Mesothelial cell of epicardium (in vitro differentiated cells): ENCODE measurements around the gene SMPD3. TPM values are rescaled to one million over a fixed set of nuclear protein-coding genes. Genes with fewer than 3 reads are reported as not detected.

Experiments
- DNase-seq, 2 experiments: peaks; one replicate each; pipeline ENCODE4 v3.0.0; 2021; ENCODE audit warnings: low spot score in 2 of 2; ENCODE audit not compliant: unreplicated experiment in 2 of 2
- H3K27ac Mint-ChIP-seq: 2 replicates; pipeline ENCODE4 v1.8.0; 2021; ENCODE audit warnings: mixed read lengths
- H3K27me3 Mint-ChIP-seq: 2 replicates; pipeline ENCODE4 v1.8.0; 2021; ENCODE audit warnings: low read depth, mixed read lengths
- H3K36me3 Mint-ChIP-seq: 2 replicates; pipeline ENCODE4 v1.8.0; 2021; ENCODE audit warnings: mixed read lengths
- H3K4me1 Mint-ChIP-seq: 2 replicates; pipeline ENCODE4 v1.8.0; 2021; ENCODE audit warnings: mixed read lengths
- H3K4me3 Mint-ChIP-seq: 2 replicates; pipeline ENCODE4 v1.8.0; 2021; ENCODE audit warnings: mild to moderate bottlenecking, moderate library complexity, mixed read lengths
- H3K9me3 Mint-ChIP-seq: 2 replicates; pipeline ENCODE4 v1.8.0; 2021; ENCODE audit warnings: mixed read lengths
- total RNA-seq: library from RNA; stranded (reverse); gene quantifications from 3 replicates; pipeline ENCODE4 v1.2.1, GENCODE V29; 2021
- TF ChIP-seq, protein P1 (sequence below): fragments of 200-600 bp; sonication (generic); IDR thresholded peaks from one replicate; pipeline ENCODE4 v1.5.0; 2021; ENCODE audit warnings: antibody characterized with exemption; ENCODE audit not compliant: unreplicated experiment

The SMPD3 gene
- total RNA-seq, 1 donor from 2014 or later = 0.20 TPM

DNA sequence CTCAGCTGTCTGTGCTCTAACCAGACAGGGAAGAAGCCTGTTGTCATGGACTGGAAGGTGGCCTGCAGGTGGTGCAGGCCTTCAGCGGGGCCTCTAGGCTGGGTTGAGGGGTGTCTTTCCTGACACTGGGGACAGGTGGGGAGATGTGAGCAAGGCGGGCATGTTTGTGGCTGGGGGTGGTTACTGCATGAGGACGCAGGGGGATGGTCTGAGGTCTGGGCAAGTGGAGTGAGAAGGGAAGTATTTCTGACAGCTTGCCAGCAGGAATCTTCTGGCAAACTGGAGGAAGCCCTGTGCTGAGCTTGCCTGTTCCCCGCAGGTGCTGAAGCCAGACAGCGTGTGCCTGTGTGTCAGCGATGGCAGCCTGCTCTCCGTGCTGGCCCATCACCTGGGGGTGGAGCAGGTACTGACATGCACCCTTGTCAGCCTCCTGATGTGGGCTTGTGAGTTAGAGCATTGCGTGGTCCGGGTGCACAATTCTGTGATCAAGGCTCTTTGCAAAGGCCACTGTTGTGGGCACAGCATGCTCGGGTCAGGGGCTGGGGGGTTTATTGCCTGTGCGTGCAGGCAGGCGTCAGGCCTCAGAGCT is 101.3 kb downstream of the SMPD3 start:
- H3K27me3 Mint-ChIP-seq = no peaks in the 10 kb centered on the region
- no peaks in the 10 kb centered on the region for H3K4me1 Mint-ChIP-seq
- H3K9me3 Mint-ChIP-seq = no peaks in the 10 kb centered on the region
- H3K36me3 Mint-ChIP-seq = peaks cover 41% of the 10 kb centered on the region
- H3K4me3 Mint-ChIP-seq = no peak overlapping the region
- TF ChIP-seq, protein P1, sequence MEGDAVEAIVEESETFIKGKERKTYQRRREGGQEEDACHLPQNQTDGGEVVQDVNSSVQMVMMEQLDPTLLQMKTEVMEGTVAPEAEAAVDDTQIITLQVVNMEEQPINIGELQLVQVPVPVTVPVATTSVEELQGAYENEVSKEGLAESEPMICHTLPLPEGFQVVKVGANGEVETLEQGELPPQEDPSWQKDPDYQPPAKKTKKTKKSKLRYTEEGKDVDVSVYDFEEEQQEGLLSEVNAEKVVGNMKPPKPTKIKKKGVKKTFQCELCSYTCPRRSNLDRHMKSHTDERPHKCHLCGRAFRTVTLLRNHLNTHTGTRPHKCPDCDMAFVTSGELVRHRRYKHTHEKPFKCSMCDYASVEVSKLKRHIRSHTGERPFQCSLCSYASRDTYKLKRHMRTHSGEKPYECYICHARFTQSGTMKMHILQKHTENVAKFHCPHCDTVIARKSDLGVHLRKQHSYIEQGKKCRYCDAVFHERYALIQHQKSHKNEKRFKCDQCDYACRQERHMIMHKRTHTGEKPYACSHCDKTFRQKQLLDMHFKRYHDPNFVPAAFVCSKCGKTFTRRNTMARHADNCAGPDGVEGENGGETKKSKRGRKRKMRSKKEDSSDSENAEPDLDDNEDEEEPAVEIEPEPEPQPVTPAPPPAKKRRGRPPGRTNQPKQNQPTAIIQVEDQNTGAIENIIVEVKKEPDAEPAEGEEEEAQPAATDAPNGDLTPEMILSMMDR = no peak
- no peak for DNase-seq
- H3K27ac Mint-ChIP-seq = no peak overlapping the region

GRCh38 chr16:68345958-68346635 is 102.2 kb downstream of the SMPD3 start:
- Mint-ChIP-seq H3K4me1 (no peaks in the 10 kb centered on the region), H3K36me3 (peaks cover 43% of the 10 kb centered on the region), H3K27ac (no peak overlapping the region), H3K9me3 (no peaks in the 10 kb centered on the region), H3K4me3 (no peak overlapping the region), H3K27me3 (no peaks in the 10 kb centered on the region)
- DNase-seq = no peak
- TF ChIP-seq, protein P1 = no peak

GRCh38 chr16:68345351-68345810 is 102.9 kb downstream of the SMPD3 start:
- peaks cover 46% of the 10 kb centered on the region for H3K36me3 Mint-ChIP-seq

DNA sequence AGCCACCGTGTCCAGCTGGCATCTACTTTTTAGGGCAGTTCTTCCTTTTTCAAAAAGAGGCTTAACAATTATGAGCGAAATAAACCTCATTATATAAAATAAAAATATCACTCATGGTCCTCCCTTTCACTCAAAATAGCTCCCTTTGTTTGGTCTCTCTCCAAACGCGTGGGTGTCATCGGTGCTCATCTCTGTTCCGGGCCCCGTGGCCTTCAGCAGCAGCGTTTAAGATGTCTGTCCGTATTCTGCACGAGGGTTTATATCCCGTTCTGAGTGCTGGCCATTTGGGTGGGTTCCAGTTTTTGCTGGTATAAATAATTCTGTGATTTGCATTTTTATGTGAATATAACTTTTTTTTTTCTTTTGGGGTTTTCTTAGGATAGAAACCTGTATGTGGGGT is 104.1 kb downstream of the SMPD3 start:
- no peaks in the 10 kb centered on the region for H3K4me1 Mint-ChIP-seq
- no peaks in the 10 kb centered on the region for H3K9me3 Mint-ChIP-seq
- no peaks in the 10 kb centered on the region for H3K27me3 Mint-ChIP-seq
- no peak overlapping the region for H3K4me3 Mint-ChIP-seq
- TF ChIP-seq, protein P1 = no peak
- DNase-seq = no peak
- H3K27ac Mint-ChIP-seq = no peak overlapping the region
- peaks cover 53% of the 10 kb centered on the region for H3K36me3 Mint-ChIP-seq

More at GRCh38 chr16:68345351-68345810, 102.9 kb downstream of the SMPD3 start:
- H3K27ac Mint-ChIP-seq = no peak overlapping the region
- H3K4me3 Mint-ChIP-seq = no peak overlapping the region
- no peaks in the 10 kb centered on the region for H3K4me1 Mint-ChIP-seq
- no peak for DNase-seq
- no peaks in the 10 kb centered on the region for H3K9me3 Mint-ChIP-seq
- H3K27me3 Mint-ChIP-seq = no peaks in the 10 kb centered on the region
- TF ChIP-seq, protein P1 = no peak

GRCh38 chr16:68343137-68343536 is 105.2 kb downstream of the SMPD3 start:
- no peaks in the 10 kb centered on the region for H3K27me3 Mint-ChIP-seq
- H3K36me3 Mint-ChIP-seq = peaks cover 51% of the 10 kb centered on the region
- H3K27ac Mint-ChIP-seq = no peak overlapping the region
- no peaks in the 10 kb centered on the region for H3K4me1 Mint-ChIP-seq
- no peak for DNase-seq
- H3K4me3 Mint-ChIP-seq = no peak overlapping the region
- TF ChIP-seq, protein P1 = no peak
- no peaks in the 10 kb centered on the region for H3K9me3 Mint-ChIP-seq
